DMS153 (cell line): ENCODE data around the gene TF.
"Not testable (repeated sequence)": the region's sequence is repeated elsewhere in the genome, so short reads cannot be mapped to it uniquely, and the experiment has no call there.

Experiments used
- DNase-seq: peaks from one replicate; lab custom pipeline; 2025; lab: John Stamatoyannopoulos, UW

Gene TF

DNA sequence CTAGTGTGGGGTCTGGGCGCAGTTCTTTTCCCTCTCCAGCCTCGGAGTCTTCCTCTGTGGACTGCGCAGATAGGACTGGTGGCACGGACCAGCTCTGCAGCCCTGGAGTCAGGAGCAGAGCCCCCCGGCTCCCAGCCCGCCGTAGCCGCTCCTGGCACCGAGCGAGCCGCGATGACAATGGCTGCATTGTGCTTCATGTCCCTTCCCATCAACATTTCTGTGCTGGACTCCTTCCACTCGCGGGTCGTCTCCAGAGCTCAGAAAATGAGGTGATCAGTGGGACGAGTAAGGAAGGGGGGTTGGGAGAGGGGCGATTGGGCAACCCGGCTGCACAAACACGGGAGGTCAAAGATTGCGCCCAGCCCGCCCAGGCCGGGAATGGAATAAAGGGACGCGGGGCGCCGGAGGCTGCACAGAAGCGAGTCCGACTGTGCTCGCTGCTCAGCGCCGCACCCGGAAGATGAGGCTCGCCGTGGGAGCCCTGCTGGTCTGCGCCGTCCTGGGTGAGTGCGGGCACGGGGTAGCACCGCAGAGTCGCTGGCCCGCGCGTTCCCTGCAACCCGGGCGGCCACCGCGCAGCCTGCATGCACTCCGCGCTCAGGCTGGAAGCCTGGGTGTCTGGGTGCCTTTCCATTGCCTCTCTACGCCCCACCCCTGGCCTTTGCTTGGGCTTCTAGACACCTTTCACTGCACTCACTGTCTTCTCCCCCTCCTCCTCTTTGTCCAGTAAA is at the start of gene TF:
Gene TF (plus strand): TSS at position 413 of the 731 bp plus-strand sequence. CDS start 48 bp downstream, at position 461.
- DNase-seq = no peak

DNA sequence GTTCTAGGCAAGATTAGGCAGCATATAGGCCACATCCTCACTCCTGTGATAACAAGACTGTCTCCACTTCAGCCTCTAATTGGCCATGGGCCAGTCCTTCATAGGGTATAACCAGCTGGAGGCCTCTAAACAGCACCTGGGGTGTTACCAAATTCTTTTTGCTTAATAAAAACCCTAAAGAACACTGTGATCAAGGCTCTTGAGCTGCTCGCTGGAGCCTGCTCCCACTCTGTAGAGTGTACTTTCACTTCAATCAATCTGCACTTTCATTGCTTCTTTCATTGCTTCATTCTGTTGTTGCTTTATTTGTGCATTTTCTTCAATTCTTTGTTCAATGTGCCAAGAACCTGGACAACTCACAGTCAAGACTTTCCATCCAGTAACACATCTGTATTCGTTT is 48.2 kb upstream of the TF start:
- DNase-seq = no peak

DNA sequence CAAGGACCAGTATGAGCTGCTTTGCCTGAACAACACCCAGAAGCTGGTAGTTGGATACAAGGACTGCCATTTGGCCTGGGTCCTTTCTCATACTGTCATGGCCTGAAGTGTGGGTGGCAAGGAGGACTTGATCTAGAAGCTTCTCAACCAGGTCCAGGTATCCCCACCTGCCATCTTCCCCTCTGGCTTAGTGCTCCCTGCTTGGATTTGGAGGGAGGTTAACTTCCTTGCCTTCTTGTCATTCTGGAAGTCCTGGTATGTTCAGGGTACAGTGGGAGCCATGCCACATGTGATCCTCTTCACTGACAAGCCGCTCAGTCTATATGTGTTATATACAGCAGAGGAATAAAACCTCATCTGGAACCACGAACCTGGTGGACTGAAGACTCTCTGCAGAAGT is 46.7 kb upstream of the TF start:
- no peak for DNase-seq

DNA sequence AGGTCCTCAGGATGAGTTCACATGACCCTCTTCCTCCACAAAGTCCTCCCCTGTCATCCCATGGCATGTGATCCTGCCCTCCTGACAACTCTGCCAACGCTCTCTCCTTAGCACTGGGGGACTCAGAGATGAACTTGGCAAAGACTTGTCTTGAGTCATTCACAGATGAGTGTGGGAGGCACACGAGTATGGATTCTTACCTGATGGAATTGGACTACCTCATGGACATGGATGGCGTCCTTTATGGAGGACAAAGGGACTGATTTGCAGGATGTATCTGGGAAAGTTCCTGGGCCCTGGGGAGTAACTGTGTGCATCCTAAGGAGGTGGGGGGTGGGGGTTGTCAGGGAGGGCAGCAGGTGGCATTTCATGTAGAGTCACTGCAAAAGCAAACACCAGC is 46.3 kb upstream of the TF start:
- no peak for DNase-seq

DNA sequence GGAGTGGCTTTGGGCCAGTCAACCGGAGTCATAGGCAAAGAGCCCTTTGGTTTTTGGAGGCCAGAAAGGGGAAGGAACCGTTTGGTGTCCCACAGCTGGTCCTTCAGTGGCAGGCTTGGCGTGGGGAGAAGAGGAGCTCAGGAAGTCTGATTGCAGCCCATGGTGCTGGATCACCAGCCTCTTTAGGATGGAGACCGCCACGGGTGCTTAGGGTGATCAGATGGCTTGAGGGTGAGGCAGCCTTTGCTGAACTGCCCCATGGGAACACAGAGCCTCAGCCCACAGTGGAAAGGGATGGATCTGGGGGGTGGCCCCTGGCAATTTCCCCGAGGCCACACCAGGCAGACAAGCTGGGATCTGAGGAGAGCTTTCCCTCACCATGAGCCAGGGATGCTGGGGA is 45.8 kb upstream of the TF start:
- no peak for DNase-seq

DNA sequence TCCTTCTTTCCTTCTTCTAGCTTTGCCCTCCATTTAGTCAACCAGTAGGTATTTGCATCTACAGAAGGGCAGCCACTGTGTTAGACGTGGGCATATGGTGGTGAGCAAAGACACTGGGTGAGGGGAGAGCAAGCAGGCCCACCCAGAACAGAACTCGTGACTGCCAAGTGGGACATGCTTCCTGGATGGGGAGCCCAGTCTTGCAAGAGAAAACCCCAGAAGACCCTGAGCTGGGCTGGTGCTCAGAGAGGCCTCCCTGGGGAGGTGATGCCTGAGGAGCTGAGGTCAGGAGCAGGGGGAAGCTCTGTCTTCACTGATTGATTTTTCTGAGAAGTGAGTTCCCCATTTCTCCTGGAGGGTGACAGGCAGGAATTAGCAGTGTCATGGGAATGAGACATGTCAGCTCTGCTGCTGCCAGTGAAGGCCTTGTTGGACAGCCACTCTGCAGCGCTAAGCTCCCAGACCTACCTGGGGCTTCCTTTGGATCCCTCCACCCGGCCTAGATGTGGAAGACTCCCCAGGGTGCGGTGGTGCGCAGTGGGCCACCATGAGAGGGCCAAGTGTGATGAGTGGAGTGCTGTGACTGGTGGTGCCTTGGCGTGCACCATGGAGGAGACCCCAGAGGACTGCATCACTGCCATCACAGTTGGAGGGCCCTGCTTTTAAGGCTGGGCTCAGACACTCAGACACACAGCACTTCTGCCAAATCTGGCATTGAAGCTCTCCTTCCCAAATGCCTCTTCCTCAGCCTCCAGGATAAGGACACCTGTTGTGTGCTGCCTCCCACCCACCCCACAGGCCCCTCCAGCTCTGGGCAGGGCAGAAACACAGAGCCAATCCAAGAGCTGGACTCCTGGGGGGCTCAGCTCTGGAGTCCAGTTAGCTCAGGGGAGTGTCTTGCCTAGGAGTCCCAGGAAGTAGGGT is 44.5 kb upstream of the TF start:
- DNase-seq = no peak

DNA sequence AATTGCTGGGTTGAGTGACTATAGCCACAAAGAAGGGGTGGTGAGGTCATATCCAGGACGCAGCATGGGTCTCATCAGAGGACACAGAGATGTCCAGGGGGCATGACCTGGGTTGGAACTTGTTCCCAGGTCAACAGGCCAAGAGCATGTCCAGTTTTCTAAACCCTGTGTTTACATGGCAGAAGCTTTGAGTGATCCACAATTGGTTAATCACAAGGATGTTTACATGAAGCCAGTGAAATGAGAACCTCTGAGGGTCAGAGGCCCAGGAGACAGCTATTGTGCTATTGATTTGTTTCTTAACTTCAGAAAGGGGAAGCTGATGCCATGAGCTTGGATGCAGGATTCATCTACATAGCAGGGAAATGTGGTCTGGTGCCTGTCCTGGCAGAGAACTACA is 42.3 kb upstream of the TF start:
- DNase-seq = no peak

DNA sequence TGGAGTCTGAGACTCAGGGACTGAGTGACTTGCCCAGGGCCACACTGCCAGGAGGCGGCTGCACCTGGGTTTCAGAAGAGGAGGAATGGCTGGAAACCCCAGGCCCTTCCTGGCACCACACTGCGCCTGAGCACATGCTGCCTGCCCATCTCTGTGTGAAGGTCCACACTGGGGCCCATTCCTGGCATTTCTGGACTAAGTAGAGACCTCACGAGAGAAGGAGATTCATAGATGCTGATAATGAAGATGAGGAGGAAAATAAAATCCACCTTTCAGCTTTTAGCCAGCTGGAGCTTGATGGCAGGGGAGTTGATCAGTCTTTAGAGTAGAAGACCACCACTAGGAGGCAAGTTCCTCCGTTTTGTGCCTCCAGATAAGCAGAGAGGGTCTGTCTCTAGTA is 40.2 kb upstream of the TF start:
- DNase-seq = no peak

DNA sequence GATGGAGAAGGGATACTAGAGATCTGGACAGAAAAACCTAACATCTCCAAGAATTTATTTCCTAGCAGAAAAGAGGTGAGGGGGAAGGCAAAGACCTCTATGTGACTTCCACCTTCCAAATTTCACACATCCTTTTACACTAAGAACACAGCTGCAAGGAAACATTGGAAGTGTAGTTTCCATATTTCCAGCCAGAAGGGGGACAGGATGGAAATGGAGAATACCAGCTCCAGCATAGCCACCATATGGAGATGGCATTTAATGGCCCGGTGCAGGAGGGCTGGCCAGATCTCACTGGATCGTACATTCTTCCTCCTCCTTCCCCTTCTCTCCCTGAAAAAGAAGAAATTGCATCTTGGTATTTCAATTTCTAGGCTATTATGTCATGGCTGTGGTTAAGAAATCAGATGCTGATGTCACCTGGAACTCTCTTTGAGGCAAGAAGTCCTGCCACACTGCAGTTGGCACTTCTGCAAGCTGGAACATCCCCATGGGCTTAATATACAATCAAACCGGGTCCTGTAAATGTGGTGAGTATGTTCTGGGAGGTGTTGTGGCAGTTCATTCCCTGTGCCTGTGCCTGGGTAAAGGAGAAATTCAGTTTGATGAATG is 36.9 kb upstream of the TF start:
- DNase-seq = no peak

DNA sequence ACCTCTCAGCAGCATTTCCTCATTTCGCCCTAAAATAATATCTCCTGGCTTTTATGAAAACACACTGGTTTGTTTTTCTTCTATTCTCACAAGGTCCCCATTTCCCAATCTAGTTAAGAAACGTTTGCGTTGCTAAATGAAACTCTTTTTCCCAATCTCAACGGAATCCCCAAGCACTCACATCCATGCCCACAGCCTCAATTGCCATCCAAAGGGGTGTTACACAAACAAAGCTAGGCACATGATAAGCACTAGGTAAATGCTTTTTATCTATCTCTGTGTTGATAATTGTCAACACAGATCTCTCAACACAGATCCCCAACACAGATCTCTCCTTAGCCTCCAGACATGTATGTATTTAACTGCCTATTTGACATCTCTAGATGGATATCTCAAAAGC is 35.2 kb upstream of the TF start:
- DNase-seq = no peak

DNA sequence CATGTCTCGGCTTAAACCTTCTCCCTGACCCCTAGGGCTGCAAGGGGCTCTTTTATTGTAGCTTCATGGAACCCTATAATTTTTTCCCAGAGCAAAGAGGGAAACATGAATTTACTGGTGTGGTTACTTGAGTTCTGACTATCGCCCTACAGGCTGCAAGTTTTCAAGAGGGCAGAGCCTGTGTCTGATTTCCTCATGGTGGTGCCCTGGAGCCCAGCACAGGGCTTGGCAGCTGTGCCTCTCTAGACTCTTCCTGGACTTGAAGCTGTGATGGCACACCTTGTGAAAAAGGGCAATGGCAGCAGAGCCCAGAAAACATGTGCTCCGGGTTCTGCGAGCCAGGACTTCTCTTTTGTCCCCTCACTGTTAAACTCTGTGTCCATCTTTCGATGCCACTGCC is 34.2 kb upstream of the TF start:
- no peak for DNase-seq

DNA sequence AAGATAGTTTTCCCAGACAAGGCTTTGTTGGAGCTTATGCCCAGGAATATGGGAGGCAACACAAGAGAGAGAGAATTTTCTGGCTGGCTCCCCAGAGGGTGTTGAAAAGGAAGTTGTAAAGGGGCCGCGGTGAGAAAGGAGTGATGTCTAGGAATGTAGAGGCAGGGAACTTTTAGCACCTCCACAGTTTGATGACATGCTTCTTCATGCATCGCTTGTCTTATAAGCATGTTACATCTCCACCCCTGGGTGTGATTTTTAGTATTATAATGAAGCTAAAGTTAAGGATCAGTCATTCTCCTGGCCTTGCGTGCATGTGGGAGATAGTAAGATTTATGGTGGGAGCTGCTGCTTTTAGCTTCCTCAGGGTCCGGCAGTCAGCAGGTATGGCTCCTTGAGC is 32.8 kb upstream of the TF start:
- DNase-seq = no peak

DNA sequence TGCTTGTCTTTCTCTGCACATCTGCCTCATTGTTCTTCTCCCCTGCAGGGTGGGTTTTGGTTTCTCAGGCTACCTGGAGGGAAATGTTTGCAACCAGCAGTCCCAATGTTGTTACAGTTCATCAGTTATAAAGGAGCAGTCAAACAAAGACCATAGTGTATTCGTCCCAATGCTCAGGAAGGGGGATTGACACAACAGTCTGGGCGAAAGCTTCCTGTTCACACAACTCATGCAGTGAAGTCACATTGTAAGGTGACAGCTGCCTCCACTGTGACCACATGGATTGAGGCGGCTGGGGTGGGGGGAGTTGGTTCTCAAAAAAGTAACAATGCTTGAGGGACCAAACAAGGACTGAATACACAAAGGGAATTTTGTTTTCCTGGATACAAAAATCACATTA is 28.8 kb upstream of the TF start:
- DNase-seq = no peak

DNA sequence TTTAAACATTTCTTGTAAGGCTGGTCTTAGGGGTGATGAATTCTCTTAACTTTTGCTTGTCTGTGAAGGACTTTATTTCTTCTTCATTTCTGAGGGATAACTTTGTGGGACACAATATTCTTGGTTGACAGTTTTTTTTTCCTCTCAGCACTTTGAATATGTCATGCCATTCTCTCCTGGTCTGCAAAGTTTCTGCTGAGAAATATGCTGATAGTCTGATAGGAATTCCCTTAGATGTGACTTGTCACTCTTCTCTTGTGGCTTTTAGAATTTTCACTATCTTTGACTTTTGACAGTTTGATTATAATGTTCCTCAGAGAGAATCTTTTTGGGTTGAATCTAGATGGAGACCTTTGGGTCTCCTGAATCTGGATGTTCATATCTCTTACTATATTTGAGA is 23.3 kb upstream of the TF start:
- DNase-seq = no peak

DNA sequence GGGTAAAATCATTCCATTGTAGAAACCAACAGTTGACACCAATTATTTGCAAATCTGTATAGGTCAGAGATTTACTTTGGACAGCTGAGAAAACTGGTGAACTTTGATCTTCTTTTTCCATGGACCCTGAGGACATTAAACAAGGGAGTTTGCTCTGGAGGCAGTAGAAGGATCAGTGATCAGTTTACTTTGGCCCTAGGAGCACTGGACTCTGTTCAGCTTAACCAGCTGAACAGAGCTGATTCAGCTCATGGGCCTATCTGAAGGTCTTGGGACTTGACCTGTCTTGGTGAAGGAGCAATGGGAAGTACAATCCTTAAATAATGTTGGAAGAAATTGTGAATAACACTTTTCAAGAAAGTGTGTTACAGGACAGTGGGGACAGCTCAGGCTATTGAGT is 15.2 kb upstream of the TF start:
- DNase-seq = no peak

DNA sequence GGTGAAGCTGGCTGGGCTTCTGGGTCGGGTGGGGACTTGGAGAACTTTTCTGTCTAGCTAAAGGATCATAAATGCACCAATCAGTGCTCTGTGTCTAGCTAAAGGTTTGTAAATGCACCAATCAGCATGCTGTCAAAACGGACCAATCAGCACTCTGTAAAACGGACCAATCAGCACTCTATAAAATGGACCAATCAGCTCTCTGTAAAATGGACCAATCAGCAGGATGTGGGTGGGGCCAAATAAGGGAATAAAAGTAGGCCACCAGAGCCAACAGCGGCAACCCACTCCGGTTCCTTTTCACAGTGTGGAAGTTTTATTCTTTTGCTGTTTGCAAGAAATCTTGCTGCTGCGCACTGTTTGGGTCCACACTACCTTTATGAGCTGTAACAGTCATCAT is 14.0 kb upstream of the TF start:
- not testable (repeated sequence) for DNase-seq

DNA sequence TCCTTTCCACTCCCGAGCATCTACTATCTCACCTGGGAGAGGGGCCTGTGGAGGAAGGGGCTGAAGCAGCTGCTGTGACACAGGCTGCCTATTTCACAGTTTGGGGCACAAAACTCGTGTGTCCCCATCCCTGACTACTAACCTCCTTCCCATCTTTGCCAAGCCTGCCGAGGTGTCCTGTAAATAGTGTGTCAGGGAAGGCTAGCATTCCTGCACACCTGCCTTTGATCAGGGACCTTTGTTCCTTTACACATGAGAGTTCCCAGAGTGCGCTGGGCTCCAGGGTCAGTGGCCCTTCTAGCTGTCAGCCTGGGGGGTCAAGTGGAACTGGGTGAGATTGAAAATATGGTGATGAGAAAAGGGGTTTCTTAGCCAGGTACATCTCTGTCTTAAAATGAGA is 13.0 kb upstream of the TF start:
- DNase-seq = no peak

DNA sequence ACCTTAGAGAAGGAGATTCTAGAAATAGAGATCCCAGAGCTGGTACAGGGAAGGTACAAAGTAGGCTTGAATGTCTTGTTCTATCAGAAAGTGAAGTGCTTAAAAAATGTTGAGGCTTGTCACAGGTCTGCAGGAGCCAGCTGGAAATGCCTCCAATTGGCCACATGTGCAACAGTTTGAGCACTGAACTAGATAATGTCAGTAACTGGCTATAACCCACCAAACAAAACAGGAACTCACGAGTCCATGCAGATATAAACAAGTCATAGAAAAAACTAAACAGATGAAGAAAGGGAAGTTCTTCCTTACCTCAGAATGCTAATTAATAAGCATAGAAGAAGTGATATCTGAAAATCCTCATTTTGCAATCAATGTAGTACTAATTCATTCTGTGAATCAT is 11.9 kb upstream of the TF start:
- no peak for DNase-seq

DNA sequence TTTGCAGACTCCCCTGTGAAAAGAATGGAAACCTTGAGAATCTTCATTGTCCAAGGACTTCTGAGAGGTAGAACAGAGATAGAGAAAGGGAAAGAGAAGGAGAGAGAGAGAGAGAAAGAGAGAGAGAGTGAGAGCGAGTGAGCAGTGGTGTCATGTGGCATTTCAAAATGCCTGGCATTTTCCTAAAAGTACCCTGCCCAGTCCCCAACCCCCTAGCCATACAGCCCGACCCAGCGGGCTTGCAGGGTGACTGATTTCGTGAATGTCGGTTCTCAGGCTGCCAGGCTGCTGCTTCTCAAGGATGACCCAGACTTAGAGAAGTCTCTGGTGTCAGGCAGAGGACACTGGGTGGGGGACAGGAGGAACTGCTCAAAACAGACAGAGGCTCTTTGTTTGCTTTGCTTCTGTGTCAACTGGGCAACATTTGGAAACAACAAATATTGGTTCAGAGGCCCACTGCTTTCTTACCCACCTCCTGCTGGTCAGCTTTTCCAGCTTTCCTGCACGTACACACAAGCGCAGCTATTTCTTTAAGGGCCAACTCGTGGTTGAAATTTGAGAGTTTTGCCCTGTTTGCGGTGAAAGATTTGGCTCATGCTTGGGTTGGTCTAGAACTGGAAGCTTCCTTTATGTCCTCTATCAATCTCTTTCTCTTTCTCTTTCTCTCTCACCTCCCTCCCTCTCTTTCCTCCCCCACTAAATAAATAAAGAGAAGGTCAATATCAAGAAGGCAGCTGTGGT is 3.7 kb upstream of the TF start:
- no peak for DNase-seq

DNA sequence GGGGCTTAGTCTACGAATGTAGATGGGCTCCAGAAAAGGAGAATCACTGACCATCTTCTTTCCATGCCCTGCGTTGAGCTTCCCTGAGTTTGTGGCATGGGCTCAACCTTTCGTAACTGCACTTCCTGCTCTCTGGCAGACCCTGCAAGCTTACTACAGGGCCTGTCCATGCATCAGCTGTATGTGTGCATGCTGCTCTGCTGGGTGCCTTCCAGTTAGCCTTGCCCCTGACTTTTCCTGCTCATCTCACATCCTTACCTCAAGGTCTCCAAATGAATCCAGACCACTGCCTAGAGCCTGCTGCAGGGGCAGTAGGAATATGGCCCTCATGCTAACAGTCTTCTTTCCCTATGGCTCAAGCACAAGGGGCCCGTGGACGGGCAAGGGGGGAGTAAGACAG is 2.0 kb upstream of the TF start:
- DNase-seq = no peak

DNA sequence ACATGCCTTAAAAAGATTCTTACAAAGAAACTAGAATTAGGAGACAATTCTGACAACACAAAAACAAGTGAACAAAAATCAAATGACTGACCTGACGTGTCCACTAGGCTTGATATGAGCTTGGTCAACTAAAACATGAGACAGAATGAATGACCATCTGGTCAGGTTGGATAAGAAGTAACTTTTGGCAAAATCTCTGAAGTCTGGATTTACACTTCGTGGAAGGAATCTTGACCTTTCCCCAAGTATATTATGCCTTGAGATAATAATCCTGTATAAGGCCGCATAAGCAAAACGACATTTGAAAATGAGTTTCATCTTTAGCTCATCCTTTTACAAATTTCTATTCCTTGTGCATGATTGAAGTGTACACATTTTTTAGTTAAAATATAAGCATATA is 1.1 kb upstream of the TF start:
- no peak for DNase-seq

DNA sequence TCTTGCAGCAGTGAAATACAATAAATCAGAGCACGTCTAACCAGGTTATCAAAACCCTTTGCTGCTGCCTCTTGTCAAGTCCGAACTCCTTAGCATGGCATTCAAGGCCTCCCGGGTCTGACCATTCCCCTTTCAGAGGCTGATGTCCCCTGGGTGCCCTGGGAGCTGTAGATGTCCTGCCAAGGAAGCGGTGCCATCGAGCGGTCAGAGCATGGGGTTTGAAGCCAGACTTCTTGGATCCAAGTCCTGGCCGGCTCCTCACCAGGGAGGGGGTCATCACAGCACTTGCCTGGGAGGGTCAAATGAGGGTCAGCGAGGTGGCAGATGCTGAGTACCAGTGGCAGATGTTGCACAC is 496 bp downstream of the TF start:
- no peak for DNase-seq

DNA sequence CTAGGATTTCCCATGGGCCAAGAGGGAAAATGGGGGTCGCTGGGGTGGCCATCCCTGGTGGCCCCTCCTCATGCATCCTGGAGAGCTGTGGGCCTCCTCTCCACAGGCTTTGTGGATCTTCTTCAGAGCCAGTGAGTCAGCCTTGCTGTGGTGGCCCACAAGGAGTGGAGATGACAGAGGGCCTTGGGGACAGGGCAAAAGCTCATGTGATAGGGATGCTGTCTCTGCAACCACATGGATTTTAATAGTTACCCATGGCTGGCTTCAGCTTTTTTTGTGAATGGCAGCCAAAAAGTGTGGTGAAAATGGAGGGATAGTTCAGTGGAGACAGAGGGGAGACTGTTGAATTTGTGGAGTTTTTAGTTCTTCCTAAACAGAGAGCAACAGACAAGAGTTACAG is 1.2 kb downstream of the TF start:
- no peak for DNase-seq
